CD4-positive, alpha-beta T cell treated with Interferon gamma for 1 hour (primary cell): Measurements from ENCODE around the gene RASAL2.

Source experiments
- DNase-seq: peaks from one replicate; pipeline ENCODE4 v3.0.0-alpha.2; 2020

RASAL2 gene

DNA sequence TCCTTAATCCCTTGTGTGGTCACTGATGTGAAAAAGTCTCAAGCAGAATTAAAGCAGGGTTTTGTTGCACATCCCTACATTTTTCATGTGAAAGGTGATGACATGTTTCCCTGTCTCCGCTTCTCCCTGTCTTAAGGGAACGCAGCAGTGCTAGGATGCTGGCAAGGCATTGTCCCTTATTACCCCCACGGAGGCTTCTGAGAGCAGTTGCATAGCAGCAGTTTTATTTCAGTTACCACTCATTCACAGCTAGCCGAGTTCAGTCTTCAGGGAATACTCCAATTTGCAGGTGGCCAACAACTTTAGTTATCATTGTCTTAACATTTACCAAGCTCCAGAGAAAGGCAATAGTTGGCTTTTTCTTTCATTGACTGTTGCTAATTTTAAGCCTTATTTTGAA lies 313.8 kb downstream of the RASAL2 start:
- DNase-seq: no peak

- DNase-seq: no peak
Observed at GRCh38 chr1:178408871-178409270, 315.0 kb downstream of the RASAL2 start.

DNA sequence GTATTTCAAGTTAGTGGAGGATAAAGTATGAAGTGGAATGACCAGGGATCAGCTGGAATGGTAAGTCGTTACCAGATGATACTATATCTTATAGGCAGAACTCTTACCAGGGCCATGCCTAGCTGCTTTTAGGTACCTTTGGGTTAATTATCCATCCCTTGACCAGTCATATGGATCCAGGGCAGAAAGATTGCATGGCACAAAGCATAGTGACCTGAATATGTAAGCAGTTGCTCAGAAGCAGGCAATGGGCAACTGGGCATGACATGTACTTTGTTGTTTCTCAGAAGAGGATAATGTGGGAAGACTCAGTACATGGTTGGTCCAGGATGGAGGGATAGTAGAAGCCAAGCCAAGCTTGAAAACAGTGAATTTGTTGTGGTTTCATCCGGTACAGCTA lies 315.6 kb downstream of the RASAL2 start:
- no peak for DNase-seq

DNA sequence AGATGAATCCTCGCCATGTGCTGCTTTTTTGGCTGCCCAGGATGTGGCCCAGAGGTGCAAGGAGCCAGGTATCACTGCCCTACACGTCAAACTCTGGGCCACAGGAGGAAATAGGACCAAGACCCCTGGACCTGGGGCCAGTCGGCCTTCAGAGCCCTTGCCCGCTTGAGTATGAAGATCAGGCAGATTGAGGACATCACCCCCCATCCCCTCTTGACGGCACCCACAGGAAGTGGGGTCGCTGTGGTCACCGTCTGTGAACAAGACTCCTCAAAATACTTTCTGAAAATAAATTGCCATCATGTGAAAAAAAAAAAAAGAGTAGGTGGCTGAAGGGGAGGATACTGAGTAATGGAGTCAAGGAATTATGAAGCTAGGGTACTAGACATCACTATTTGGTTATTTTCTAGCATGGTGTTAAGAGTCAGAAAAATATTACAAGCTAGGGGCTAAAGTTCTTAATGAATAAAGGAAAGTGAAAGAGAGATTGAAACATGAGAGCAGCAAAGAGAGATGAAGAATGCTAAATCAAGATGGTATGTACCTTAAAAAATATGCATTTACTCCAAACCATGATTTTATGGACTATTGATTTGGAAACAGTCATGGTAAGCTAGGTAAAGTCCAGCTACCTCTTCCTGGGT lies 318.0 kb downstream of the RASAL2 start:
- DNase-seq: no peak

DNA sequence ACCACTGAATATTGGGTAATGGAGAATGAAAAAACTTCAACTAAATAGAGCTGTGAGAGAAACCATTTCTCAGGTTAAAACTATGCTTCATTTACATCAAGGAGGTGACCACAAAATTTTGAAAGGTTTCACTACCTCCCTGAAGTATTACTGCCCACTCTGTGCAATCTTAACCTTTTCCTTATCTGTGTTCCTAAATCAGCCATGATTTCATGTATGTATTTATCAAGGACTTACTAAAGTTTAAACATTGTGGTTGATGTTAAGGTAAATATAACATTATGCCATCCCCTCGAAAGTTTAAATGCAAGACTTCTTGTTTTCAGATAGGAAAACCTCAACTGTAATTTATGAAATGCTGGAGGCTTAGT lies 318.5 kb downstream of the RASAL2 start:
- DNase-seq: no peak

GRCh38 chr1:178417858-178418257 lies 324.0 kb downstream of the RASAL2 start:
- DNase-seq: no peak

- no peak for DNase-seq
Observed at GRCh38 chr1:178418284-178418955, 324.5 kb downstream of the RASAL2 start.

DNA sequence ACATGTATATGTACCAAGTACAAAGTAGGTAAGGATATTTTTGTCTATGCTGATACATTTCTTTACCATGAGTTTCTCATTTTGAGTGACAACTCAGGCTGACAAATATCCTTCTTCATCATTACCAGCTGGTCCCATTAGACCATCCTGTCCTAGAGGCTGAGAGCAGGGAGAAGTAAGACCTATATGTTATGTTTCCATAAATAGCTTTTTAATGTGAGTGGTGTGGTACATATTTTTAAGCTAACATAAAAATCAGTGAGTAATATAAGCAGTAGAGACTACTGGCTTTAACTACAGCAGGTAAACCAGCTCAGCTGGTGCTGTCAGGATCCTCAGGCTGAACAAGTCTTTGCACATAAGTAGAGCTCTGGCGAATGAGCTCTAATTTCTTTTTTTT lies 340.5 kb downstream of the RASAL2 start:
- no peak for DNase-seq

DNA sequence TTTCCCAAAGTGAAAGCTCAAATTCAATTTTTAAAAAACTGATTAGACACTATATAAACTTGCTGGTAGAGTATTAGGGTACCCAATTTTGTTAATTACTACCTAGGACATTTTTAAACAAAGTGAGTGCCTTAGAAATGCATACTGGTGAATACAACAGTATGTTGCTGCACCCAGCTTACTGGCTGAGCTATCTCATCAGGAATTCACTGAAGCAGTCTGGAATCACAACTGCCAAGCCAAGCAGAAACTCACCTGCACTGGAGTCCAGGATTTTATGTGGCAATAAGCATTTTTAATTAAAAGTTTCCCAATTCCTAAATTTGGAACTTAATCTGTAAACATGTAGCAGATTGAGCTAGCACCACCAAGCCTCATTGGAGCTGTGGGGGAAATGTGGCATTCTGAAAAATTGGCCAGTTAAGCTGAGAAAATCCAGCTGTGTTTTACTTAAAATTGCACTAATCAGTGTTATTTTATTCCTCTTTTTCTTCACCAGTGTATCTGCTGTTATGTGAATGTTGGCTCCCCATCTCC lies 341.1 kb downstream of the RASAL2 start:
- no peak for DNase-seq

- DNase-seq: no peak
Observed at GRCh38 chr1:178436899-178437298, 343.0 kb downstream of the RASAL2 start.

GRCh38 chr1:178438432-178438831 lies 344.5 kb downstream of the RASAL2 start:
- DNase-seq: no peak

DNA sequence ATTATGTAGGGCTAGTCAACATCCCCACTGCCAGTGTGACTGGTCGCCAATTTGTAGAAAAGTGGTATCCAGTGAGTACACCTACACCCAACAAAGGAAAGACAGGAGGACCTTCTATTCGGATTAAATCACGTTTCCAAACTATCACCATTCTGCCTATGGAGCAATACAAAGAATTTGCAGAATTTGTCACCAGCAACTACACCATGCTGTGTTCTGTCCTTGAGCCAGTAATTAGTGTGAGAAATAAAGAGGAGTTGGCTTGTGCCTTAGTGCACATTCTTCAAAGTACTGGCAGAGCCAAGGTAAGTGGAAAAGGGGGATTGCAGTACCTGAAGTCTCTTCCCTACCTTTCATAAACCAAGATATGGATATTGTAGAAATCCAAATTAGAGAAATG lies 349.0 kb downstream of the RASAL2 start:
- no peak for DNase-seq

DNA sequence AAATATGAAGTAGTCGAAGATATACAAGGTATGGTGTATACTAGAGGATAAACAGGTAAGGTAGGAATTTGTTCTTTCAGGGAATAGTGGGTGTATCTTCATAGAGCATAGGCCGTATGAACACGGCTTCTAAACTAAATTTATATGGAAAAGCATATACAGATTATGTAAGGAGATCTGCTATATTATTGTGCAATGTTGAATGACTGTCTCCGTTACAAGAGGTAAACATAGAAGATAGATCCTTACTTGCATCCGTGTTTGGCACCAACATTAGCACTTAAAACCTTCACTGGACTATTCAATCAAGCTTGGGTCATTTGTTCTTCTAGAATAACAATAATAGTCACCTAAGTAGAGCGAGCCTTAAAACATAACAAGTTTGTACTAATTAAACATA lies 357.0 kb downstream of the RASAL2 start:
- no peak for DNase-seq

DNA sequence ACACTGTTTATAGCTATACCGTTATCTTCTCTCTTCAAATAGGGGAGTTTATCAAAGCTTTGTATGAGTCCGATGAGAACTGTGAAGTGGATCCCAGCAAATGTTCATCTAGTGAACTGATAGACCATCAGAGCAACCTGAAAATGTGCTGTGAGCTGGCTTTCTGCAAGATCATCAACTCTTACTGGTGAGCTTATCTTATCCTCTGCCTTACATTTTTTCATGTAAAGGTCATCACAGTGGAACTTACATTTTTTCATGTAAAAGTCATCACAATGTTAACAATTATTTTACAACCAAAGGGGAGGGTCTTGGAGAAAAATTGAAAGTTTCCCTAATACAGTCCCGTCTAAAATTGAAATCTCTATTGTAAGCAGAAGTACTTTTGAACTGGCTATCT lies 357.6 kb downstream of the RASAL2 start:
- DNase-seq: no peak

- no peak for DNase-seq
Observed at GRCh38 chr1:178452013-178452412, 358.1 kb downstream of the RASAL2 start.

DNA sequence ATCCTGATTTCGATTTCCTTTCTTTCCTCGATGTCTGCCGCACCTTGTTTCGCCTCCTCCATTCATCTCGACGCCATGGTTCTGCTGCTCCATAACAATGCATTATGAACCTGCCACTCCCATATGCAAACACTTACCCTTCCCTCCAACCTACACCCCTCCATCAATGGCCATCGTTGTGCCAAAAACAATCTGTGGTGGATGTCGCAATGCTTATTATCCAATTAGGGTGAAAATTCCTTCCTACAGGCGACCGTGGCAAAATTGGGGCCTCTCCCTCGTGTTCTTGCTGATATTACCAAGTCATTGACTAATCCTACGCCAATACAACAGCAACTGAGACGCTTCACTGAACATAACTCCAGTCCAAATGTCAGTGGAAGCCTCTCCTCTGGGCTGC lies 362.6 kb downstream of the RASAL2 start:
- DNase-seq: no peak

- DNase-seq: no peak
Observed at GRCh38 chr1:178457651-178458050, 363.7 kb downstream of the RASAL2 start.

DNA sequence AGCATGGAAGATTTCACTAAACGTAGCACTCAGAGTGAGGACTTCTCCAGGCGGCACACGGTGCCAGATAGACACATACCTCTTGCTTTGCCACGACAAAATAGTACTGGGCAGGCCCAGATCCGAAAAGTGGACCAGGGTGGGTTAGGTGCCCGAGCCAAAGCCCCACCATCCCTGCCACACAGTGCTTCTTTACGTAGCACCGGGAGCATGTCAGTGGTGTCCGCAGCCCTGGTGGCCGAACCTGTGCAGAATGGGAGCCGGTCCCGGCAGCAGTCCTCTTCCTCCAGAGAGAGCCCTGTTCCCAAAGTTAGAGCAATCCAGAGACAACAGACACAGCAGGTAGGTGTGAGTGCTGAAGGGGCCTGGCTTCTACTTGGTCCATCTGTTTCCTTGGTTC lies 364.3 kb downstream of the RASAL2 start:
- no peak for DNase-seq

DNA sequence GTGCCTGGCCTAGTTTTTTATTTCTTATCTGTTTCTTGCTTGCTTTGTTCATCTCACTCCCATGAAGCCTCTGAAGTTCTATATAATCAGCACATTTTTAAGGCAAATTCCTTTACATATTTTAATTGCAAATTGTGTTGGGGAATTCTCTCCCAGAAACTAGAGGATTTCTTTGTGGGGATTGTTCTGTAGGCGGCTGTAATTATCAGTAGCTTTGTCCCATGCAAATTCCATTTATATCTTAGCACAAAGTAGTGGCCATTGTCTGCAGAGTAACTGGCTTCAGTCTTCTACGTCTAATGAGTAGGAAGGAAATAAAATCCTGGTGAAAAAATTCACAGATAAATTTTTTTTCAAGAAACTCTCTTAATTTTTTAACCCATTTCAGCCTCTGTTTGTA lies 367.2 kb downstream of the RASAL2 start:
- no peak for DNase-seq

- no peak for DNase-seq
Observed at GRCh38 chr1:178461701-178462100, 367.8 kb downstream of the RASAL2 start.

DNA sequence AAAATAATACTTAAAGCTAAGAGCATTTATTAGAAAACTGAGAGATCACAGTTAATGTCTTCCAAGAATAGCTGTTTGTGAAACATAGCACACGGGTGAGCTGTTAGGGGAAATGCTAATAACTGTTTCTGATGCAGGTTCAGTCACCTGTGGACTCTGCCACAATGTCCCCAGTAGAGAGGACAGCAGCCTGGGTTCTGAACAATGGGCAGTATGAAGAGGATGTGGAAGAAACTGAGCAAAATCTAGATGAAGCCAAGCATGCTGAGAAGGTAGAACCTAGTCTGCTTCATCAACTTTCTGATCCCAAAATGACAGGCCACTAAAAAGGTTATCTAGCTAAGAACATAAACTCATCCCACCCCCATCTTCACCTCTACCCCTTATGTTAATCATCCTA lies 370.2 kb downstream of the RASAL2 start:
- no peak for DNase-seq

DNA sequence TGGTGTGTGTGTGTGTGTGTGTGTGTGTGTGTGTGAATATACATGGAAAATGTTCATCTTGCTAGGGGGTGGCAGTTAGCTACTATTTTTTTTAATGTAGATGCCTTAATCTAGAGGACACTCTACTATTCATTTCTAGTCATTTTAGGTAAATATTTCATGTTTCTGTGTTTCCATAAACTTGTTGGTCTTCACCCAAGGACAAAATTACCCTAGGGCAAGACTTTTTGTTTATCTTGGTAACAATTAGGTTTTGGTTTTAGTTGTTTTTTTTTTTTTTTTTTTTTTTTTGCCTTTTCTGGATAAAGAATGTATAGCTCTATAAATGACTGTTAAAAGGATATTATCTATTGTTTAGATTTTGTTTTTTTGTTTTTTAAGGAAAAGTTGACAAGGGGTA lies 370.7 kb downstream of the RASAL2 start:
- DNase-seq: no peak

DNA sequence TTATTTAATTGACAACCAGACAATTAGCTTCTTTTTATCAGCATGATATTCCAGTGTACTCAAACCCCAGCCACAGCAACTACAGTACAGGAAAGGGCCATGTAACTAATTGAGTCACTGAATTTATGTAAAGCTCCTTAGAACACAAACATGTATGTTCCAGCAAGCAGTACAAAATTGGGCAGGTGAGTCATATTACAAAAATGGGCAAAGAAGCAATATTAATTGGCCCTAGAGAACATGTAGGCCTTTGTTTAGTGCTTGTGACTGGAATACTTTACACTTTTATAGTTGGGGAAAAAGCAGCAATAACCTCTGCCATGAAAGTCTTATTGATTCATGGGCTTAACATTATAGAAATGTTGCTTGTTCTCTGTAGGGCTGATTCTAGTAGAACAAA lies 371.1 kb downstream of the RASAL2 start:
- no peak for DNase-seq

- DNase-seq: no peak
Observed at GRCh38 chr1:178467837-178468236, 373.9 kb downstream of the RASAL2 start.

- no peak for DNase-seq
Observed at GRCh38 chr1:178470411-178470960, 376.6 kb downstream of the RASAL2 start.
